ENCODE results near the gene SPATA7.
A peak's percentile ranks its signal among the peaks of the same experiment; 100 is the strongest.

DNA sequence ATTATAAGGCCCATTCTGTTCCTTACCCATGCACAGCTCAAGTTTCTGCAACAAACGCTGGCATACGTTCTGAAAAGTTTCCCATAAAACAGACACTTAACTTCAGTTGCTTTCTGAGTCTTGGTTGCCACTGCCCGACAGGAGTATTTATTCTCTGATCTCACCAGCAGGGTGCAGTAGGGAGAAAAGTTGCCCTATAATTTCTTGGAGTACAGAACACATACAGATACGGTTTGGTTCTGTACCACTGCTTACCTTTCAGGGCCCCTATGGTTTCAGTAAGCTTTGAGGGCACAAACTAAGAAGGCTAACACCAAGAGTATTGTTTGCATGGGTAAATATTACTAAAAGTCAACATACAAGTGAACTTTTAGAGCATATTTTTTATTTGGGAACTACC is 77.9 kb downstream of the SPATA7 start:
- TF ChIP-seq, protein P1, sequence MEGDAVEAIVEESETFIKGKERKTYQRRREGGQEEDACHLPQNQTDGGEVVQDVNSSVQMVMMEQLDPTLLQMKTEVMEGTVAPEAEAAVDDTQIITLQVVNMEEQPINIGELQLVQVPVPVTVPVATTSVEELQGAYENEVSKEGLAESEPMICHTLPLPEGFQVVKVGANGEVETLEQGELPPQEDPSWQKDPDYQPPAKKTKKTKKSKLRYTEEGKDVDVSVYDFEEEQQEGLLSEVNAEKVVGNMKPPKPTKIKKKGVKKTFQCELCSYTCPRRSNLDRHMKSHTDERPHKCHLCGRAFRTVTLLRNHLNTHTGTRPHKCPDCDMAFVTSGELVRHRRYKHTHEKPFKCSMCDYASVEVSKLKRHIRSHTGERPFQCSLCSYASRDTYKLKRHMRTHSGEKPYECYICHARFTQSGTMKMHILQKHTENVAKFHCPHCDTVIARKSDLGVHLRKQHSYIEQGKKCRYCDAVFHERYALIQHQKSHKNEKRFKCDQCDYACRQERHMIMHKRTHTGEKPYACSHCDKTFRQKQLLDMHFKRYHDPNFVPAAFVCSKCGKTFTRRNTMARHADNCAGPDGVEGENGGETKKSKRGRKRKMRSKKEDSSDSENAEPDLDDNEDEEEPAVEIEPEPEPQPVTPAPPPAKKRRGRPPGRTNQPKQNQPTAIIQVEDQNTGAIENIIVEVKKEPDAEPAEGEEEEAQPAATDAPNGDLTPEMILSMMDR (IDR thresholded peaks at IDR 0.05), result peak in 4 of 7 experiments; percentile 7 to 29 (median 21)
- TF ChIP-seq POLR2A (IDR thresholded peaks at IDR 0.05), result no peak

All from body of pancreas (tissue), 4 donors.